ENCODE data around the gene PRKRIP1.
"Not testable (repeated sequence)": the region's sequence is repeated elsewhere in the genome, so short reads cannot be mapped to it uniquely, and the experiment has no call there.

Gene PRKRIP1

DNA sequence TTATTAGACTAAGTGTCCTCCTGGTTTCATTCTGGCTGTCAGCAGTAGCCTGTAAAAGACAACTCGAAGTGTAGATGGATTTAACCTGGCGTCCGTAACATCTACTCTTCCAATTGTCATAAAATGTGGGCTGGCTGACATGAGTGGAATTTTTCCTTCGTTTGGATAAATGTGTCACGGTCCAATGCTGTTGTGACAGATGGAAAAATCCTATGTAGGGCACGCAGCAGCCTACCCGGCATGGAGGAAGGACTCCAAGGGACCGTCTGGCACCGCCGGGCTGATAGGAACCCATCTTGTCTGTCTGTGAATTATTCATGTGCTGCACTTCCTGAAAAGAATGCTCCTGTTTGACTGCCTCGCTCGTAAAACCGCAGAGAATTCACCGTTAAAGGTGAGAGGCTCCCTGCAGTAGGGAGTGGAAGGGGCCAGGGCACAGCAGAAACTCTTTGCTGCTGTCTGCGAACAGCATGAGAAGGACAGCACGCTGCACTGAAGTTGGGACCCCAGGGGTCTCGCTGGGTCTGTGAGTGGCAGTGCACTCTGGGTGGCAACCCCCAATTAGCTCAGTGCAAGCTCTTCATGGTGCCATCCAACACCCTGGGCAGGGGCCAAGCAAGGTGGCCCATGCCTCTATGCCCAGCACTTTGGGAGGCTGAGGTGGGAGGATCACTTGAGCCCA lies 35.6 kb downstream of the PRKRIP1 start:
- peak; percentile 58 to 75 (median 71) for DNase-seq

DNA sequence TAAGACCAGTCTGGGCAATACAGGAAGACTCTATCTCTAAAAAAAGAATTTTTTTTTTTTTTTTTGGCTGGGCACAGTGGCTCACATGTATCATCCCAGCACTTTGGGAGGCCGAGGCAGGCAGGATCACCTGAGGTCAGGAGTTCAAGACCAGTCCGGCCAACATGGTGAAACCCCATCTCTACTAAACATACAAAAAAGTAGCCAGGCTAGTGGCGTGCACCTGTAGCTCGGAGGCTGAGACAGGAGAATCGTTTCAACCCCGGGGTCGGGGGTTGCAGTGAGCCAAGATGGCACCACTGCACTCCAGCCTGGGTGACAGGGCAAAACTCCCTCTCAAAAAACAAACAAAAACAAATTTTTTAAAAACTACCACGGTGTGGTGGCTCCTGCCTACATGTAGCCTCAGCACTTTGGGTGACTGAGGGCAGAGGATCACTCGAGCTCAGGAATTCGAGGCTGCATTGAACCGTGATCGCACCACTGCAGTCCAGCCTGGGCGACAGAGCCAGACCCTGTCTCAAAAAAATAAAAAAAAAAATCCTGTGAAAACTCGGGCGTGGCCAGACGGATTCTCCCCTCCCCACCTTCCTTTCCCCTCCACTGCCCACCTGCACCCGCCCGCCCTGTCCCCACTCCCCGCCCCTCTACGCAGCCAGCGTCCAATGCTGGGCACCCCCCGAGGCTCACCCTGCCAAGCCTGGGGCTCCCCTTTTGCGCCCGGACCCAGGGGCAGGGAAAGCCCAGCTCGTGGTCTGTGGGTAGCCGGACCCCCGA lies 36.5 kb downstream of the PRKRIP1 start:
- peak in 2 of 5 donors; percentile 12 to 38 for DNase-seq

DNA sequence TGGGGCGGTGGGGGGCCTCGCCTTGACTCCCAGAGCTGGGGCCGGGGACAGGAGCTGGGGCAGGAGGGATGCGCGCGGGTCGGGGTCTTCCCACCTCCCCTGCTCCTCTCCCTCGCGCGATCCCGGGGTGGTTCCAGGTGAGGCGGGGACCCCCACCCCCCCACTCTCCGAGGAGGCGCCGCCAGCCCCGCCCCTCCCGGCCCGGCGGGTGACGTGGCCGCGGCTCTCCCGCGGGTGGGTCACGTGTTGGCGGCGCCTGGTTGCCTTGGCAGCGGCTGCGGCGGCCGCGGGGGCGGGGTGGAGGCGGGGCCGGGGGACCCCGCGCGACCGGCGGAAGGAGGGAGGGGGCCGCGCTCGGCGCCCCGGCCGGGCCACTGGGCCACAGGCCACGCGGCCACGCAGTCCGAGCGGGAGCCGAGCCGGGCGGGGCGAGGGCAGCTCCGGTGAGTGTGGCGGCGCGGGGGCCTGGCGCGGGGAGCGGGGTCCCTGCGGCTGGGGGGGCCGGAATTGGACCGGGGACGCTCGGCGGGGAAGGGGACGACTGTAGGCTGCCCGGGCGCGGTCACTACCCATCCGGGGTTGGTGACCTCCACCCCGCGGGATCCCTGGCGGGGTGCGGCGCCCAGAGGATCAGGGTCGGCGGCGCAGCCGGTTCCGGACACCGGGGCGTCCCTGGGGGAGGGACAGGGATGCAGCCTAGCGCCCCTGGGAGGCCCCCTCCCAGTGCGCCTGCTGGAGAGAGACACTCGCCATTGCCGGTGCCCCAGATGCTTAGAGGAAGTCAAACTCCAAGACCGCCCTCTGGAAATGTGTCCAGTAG lies 37.3 kb downstream of the PRKRIP1 start, which contains the start of gene ORAI2:
Gene ORAI2 (plus strand): TSS at position 357 of the 820 bp plus-strand sequence. CDS start 5,382 bp downstream, outside the sequence.
- DNase-seq, result peak; percentile 76 to 91 (median 80)

DNA sequence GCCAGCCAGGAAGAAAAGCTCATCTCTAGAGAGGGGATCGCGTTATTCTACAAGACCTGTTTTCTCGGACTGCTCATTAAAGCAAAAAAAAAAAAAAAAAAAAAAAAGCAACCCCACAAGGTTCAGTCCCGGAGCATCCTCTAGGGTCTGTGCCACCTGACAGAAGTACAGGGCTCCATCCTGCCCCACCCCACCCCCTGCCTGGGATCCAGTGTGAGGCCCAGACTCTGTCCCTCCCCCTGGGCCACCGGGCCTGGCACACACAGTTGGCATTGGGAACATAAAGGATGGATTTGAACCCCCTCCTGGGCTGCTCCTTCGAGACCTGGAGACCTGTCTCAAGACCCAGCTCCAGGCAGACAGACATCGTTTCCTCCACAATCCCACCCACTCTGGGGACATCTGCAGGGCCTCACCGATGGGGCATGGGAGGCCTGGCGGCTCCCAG lies 37.9 kb downstream of the PRKRIP1 start:
- peak in 1 of 5 donors; percentile 22 for DNase-seq

DNA sequence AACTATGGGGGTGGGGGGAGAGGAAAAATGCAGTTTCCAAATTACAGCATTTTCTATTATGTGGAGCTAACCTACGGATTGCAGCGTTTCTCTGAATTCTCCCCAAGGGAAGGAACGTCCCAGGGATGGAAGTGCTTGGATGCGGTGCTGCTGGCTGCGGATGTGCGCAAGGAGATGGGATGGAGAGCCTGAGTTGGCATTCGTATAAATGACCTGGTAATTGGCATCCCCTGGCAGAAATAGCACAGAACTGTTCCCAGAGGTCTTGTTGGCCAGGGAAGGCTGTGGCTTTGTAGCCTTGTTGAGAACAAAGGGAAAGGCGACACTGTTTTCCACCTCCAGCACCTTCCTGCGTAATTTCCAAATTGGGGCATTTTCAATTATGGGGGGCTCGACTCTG lies 40.0 kb downstream of the PRKRIP1 start:
- no peak for DNase-seq

DNA sequence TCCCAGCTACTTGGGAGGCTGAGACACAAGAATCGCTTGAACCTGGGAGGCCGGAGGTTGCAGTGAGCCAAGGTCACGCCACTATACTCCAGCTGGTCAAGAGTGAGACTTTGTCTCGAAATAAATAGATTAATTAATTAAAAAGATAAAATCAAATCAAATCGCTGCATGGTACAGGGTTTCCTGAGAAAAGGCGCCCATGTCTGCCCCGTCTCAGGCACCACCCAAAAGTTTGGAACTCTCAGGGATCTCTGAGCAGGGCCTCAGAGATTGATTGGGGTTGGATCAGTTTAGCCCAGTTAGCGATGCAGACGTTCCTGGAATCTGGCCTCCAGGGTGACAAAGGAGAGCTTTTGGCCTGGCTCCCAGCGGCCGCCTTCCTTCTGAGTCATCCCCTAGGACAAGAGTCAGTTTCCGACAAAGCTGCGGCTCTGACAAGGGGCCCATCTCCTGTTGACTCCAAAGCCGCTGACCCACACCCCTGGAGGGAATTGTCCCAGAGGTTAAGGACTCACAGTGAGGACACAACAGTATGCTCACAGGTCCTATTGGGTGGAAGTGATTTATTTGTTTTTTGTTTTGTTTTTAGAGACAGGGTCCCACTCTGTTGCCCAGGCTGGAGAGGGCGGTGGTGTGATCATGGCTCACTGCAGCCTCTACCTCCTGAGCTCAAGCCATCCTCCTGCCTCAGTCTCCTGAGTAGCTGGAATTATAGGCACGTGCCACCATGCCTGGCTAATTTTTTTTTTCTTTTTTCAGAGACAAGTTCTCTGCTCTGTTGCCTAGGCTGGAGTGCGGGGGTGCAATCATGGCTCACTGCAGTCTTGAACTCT lies 44.0 kb downstream of the PRKRIP1 start:
- no peak for DNase-seq

DNA sequence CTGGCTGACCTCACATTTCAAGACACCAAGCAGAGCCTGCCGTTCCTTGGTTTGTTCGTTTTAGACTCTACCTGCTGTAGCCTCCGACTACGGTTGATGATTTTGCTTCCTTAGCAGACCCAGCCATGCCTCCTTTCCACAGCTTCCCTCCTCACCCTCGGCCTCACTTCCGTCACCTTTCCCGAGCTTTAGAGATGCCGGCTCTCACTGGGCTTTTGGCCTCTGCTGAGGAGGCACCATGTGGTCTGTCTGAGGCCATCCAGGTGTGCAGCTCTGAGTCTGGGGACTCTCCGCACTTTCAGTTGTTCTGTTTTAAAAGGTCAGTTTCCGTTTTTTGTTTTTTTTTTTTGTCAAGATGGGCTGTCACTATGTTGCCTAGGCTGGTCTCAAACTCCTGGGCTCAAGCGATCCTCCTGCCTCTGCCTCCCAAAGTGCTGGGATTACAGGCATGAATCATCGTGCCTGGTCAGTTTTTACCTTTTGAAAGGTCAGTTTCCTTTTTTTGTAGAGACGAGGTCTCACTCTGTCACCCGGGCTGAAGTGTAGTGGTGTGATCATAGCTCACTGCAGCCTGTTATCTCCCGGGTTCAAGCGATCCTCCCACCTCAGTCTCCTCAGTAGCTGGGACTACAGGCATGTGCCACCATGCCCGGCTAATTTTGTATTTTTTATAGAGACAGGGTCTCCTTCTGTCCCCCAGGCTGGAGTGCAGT lies 49.0 kb downstream of the PRKRIP1 start:
- no peak for DNase-seq

DNA sequence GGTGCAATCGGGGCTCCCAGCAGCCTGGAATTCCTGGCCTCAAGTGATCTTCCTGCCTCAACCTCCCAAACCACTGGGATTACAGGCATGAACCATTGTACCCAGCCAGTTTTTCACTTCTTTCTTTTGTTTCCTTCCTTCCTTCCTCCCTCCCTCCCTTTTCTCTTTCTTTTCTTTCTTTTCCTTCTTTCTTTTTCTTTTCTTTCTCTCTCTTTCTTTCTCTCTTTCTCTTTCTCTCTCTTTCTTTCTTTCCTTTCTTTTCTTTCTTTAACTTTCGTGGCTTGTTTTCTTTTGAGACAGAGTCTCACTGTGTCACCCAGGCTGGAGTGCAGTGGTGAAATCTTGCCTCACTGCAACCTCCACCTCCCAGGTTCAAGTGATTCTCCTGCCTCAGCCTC lies 49.5 kb downstream of the PRKRIP1 start:
- DNase-seq, result no peak

DNA sequence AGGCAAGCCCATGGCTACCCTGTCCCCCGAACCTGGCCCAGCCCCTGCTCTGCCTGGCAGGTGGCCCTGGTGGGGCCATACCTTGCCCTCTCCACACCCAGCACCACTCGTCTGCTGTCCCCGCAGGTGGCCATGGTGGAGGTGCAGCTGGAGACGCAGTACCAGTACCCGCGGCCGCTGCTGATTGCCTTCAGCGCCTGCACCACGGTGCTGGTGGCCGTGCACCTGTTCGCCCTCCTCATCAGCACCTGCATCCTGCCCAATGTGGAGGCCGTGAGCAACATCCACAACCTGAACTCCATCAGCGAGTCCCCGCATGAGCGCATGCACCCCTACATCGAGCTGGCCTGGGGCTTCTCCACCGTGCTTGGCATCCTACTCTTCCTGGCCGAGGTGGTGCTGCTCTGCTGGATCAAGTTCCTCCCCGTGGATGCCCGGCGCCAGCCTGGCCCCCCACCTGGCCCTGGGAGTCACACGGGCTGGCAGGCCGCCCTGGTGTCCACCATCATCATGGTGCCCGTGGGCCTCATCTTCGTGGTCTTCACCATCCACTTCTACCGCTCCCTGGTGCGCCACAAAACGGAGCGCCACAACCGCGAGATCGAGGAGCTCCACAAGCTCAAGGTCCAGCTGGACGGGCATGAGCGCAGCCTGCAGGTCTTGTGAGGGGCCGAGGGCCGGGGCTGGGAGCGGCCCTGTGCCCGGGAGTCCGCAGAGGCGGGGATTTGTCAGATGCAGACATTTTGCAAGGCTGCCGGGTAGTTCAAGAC lies 50.4 kb downstream of the PRKRIP1 start:
- DNase-seq, result no peak

DNA sequence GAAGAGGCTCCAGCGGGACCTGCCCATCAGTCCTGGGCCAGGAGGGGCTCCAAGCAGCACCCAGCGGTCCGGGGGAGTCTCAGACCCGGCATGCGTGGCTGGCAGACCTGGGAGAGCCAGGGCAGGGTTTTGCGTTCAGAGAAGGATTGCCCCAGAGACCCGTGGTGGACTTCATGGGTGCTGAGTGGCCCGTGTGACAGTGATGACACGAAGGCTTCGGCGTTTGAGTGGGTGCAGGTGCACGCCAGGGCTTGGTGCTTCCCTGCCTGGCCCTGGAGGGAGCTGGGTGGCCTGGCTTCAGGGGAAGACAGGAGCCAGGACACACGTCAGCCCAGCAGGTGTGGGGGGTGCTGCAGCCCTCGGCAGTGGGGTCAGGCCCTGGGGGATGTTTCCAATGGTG lies 51.1 kb downstream of the PRKRIP1 start:
- no peak for DNase-seq

DNA sequence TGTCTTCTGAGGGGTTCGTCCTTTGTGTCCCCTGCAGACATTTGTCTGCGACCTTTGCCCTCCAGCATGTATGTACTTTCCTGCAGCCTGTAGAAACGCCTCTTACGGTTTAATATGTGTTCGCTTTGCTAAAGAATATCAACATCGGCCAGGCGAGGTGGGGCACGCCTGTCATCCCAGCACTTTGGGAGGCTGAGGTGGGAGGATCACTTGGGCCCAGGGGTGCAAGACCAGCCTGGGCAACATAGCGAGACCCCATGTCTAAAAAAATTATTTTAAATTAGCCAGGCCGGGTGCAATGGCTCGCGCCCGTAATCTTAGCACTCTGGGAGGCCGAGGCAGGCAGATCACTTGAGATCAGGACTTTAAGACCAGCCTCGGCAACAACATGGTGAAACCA lies 53.0 kb downstream of the PRKRIP1 start:
- no peak for DNase-seq

DNA sequence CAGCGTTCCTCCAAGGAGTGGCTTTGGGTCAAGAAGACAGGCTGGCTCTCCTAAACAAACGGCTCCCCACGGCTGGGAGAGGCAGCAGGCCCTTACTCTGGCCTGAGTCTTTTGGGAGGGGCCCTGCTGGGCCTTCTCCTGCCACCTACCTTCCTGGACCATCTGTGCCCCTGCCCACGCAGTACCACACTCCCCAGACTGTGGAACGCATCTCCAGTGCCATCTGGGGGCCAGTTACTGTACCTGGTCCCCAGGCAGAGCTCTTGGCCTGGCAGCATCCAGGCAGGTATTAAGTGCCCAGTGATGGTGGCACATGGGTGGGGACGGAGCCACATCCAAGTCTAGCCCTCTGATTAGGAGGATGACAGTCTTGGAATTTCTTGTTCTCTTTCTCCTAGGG lies 54.1 kb downstream of the PRKRIP1 start:
- peak in 3 of 5 donors; percentile 42 to 46 (median 44) for DNase-seq

DNA sequence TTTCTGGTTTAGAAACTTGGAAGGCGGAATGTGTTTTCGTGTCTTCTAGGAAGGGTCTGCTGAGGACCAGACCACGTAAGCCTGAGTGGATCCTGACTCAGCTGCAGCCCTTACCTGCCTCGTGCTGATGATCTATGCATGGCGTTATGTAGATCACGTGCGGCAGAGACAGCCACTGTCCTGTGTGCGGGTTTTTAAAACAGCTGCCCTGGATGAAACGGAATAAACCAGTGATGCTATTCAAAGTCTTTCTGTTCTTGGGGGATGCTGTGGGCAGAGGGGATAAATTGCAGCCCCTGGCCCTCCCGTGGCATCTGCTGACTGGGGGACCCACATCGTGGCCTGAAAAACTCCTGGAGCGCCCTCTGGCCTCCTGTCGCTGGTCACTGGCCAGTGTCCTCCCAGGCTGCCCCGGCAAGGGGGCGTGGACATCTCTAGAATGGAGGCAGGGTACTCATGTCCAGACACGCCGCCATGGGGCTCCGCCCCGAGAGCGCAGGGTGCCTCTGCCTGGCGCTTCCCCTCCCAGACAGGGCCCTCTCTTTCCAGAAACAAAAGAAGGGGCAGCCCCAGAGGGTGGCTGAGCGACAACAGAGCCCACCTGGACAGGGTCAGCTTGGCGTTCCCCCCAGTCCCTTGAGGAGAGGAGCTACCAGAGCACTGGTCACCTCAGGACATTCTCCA lies 55.4 kb downstream of the PRKRIP1 start:
- no peak for DNase-seq

DNA sequence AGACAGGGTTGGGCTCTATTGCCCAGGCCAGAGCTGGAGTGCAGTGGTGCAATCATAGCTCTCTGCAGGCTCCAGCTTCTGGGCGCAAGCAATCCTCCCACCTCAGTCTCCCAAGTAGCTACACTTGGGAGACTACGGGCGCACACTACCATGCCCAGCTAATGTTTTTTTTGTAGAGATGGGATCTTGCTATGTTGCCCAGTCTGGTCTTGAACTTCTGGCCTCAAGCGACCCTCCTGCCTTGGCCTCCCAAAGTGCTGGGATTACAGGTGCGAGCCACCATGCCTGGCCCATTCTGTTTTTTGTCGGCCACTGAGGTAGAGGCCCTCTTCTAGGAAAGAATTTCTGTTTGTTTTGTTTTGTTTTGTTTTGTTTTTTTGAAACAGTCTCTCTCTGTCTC lies 56.3 kb downstream of the PRKRIP1 start:
- no peak for DNase-seq

DNA sequence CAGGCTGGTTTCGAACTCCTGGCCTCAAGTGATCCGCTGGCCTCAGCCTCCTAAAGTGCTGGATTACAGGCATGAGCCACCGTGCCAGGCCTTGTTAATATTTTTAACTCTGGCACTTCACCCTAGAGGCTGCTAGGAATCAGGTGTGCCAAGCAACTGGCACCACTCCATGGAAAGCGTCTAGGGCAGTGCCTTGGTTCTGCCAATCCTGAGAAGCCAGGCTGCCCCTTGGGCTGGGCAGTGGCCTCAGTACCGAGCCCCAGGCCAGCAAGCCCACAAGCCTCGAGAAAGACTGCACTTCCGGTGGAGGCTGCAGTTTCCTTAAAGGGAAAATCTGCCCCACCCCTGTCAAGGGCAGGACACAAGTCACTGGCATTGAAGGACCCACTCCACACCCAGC lies 57.2 kb downstream of the PRKRIP1 start:
- no peak for DNase-seq

DNA sequence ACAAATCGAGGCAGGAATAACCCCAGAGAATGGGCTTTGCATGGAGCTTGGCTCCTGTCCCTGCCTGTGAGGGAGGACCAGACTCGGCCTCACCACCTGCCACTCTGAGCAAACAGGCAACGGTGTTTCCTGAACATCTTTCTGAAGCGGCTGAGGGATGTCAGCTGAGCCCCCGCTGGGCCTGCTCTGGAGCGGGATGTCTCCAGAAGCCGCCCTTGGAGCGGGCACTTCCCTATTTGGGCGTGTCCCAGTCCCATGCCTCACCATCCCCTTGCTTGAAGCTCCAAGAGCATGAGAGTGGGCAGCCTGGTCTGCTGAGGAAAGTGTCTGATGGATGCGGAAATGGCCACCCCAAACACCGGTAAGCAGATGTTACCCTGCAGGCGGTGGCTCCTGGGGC lies 58.3 kb downstream of the PRKRIP1 start:
- DNase-seq, result no peak

DNA sequence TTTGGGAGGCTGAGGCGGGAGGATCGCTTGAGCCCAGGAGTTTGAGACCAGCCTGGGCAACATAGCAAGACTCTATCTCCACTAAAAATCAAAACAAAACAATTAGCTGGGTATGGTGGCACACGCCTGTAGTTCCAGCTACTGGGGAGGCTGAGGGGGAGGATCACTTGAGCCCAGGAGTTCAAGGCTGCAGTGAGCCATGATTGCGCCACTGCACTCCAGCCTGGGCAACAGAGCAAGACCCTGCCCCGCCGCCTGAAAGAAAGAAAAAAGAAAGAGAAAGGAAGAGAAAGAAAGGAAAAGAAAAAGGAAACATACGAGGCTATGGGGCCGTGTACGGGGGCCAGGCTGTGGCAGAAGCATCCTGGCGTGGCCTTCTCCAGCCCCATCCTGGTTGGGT lies 58.8 kb downstream of the PRKRIP1 start:
- DNase-seq, result not testable (repeated sequence)

DNA sequence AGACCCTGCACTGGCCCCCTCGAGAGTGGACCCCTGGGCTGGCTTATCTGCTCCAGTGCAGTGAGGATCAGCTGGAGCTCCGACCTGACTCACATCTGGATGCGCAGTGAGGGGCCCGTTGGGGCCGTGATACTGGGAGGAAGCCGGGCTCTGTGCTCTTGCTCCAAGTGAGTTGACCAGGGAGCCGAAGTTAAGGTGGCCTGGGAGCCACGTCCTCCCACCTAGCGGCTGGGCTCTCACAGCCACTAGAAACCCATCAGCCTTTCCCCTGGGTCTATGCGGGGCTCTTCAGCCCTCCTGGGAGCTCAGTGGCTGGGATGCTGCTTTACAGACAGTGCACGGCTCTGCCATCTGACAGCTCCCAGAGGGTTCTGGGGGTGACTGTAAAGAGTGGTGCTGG lies 59.4 kb downstream of the PRKRIP1 start:
- DNase-seq, result no peak

DNA sequence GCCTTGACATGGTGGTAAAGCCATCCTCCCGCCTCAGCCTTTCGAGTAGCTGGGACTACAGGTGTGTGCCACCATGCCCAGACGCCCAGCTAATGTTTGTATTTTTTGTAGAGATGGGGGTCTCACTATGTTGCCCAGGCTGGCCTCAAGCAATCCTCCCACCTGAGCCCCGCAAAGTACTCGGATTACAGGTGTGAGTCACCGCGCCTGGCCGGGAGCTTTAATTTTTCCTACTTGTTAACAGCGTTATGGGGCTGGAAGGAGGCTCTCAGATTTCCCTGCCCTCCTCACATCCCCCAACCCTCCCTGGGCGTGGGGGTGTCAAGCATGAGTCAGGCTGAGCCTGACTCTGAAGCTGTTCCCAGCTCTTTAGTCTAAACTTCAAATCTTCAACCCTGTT lies 60.2 kb downstream of the PRKRIP1 start:
- DNase-seq, result no peak

DNA sequence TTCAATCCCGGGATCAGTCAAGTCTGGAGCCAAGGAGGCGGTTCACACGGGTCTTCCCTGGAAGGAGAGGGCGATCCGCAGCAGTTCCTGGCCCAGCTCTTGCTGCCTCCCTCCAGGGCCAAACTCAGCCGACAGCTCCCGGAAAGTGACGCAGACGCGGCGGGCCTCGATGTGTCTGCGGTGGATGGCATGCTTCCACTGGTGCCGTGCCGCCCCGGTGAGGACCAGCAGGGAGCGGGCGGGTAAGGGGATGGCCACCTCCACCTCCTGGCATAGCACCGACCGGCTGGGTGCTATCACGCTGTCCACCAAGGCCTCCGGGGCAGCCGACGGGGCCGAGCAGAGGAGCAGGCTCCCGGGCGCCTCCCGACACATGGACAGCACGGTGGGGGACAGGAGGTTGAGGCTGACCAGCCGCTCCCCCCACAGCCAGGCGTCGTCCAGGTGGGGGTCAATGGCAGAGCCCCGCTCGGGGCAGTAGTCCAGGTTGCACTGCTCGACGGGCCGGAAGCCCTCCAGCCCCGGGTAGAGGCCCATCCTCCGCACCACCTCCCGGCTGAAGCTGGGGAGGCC lies 61.3 kb downstream of the PRKRIP1 start:
- no peak for DNase-seq
